Vagina (tissue), 2 donors: ENCODE results near the gene FOCAD.

Experiments used
- CTCF ChIP-seq, 3 experiments: fragments of 450-650 bp in 2 of 3; fragments of 200-600 bp in 1 of 3; sonication (generic) in 1 of 3; IDR thresholded peaks; one replicate each; pipeline ENCODE4 v1.5.1; 2017 to 2019; ENCODE audit warnings: antibody characterized with exemption in 3 of 3, mild to moderate bottlenecking in 2 of 3, moderate library complexity in 2 of 3
- POLR2A ChIP-seq, 2 donors: fragments of 450-650 bp; IDR thresholded peaks; one replicate each; pipeline ENCODE4 v1.6.1; 2017; ENCODE audit warnings: antibody characterized with exemption in 2 of 2, mild to moderate bottlenecking in 2 of 2, moderate library complexity in 2 of 2
- POLR2AphosphoS5 ChIP-seq, 2 donors: sonication (generic); formaldehyde crosslinking; IDR thresholded peaks; one replicate each; pipeline ENCODE4 v1.9.0; 2017; ENCODE audit warnings: antibody characterized with exemption in 2 of 2, mild to moderate bottlenecking in 2 of 2, low read depth in 1 of 2; ENCODE audit not compliant: insufficient read depth in 1 of 2

- TF ChIP-seq CTCF (IDR thresholded peaks at IDR 0.05), result no peak
- TF ChIP-seq POLR2A (IDR thresholded peaks at IDR 0.05), result no peak
- TF ChIP-seq POLR2AphosphoS5 (IDR thresholded peaks at IDR 0.05; ENCODE audit: insufficient read depth in 1 of 2, low read depth in 1 of 2), result no peak
Measured at GRCh38 chr9:20997503-20998076, 313.5 kb downstream of the FOCAD start.
